Hepatocyte (in vitro differentiated cells): ENCODE data around the gene TMEM131.

Experiments
- EZH2 ChIP-seq: fragments of 200-600 bp; sonication (generic); IDR thresholded peaks from 2 replicates; pipeline ENCODE4 v1.6.1; 2016; ENCODE audit warnings: antibody characterized with exemption, mild to moderate bottlenecking, borderline replicate concordance
- EZH2phosphoT487 ChIP-seq: fragments of 200-600 bp; sonication (generic); IDR thresholded peaks from one replicate; pipeline ENCODE4 v1.6.1; 2018; ENCODE audit warnings: antibody characterized with exemption, mild to moderate bottlenecking, low read depth, moderate library complexity; ENCODE audit not compliant: unreplicated experiment, severe bottlenecking
- TF ChIP-seq, protein P1 (sequence below): fragments of 200-600 bp; sonication (generic); IDR thresholded peaks from 2 replicates; pipeline ENCODE4 v1.5.1; 2016; ENCODE audit warnings: antibody characterized with exemption, mild to moderate bottlenecking; ENCODE audit not compliant: poor library complexity

DNA sequence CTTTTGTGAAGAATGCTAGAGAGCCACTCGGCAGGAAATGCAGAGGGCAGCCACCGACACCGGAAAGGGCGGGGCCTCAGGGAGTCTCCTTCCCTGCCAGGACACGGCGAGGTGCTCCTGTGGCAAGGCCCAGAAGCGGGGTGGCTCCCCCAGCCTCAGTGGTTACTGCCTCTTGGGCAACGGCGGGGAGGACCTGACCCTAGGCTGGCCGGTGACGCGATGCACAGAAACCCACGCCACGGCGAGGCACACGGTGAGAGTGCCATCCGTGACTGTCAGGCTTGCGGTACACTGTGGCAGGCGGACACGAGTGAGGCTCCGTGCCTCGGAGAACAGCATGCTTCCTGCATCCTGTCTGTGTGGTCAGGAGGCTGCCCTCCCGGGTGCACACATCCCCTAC lies 234.6 kb downstream of the TMEM131 start:
- TF ChIP-seq, protein P1, sequence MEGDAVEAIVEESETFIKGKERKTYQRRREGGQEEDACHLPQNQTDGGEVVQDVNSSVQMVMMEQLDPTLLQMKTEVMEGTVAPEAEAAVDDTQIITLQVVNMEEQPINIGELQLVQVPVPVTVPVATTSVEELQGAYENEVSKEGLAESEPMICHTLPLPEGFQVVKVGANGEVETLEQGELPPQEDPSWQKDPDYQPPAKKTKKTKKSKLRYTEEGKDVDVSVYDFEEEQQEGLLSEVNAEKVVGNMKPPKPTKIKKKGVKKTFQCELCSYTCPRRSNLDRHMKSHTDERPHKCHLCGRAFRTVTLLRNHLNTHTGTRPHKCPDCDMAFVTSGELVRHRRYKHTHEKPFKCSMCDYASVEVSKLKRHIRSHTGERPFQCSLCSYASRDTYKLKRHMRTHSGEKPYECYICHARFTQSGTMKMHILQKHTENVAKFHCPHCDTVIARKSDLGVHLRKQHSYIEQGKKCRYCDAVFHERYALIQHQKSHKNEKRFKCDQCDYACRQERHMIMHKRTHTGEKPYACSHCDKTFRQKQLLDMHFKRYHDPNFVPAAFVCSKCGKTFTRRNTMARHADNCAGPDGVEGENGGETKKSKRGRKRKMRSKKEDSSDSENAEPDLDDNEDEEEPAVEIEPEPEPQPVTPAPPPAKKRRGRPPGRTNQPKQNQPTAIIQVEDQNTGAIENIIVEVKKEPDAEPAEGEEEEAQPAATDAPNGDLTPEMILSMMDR = no peak
- TF ChIP-seq EZH2phosphoT487 = no peak
- no peak for TF ChIP-seq EZH2
